Measurements from ENCODE around the gene SHC4.

GRCh38 chr15:48828471-48828870 is 135.2 kb downstream of the SHC4 start:
- TF ChIP-seq CTCF (conservative IDR thresholded peaks at IDR 0.05) (no peak), ZFX (IDR thresholded peaks at IDR 0.05) (no peak)

Data from C4-2B (cell line).